K562 (cell line): ENCODE results near the gene GAL3ST3. TPM values are rescaled to one million over a fixed set of nuclear protein-coding genes. Genes with fewer than 3 reads are reported as not detected.

Experiments used
- ATAC-seq: fragments of 200-7000 bp; cut with Tn5 transposase; 3 replicates; pipeline ENCODE4 v1.9.1; 2020; ENCODE audit warnings: moderate library complexity
- BruUV-seq: library from RNA; stranded (reverse); fragments of 400-500 nt; replicated peaks from 2 replicates; lab custom pipeline; 2021; lab: Mats Ljungman, UMichigan
- CTCF ChIA-PET: fragments of 300-600 bp; formaldehyde crosslinking; extraction: SDS; loops from one replicate; lab custom pipeline; 2021; ENCODE audit warnings: low intra/inter-chr PET ratio; lab: Yijun Ruan, JAX
- POLR2A ChIA-PET: fragments of 300-600, 350-650 bp; sonication (Branson Sonifier 250); formaldehyde crosslinking; extraction: SDS; loops from one replicate; lab custom pipeline; 2021; ENCODE audit warnings: antibody characterized with exemption, inconsistent platforms; lab: Yijun Ruan, JAX
- DNase-seq, 4 experiments: peaks; one replicate each; pipeline versions ENCODE4 v3.0.0 to v3.0.0-alpha.2; 2011 to 2018; ENCODE audit warnings: low spot score in 3 of 4, mixed read lengths in 3 of 4; ENCODE audit errors: extremely low read depth in 1 of 4
- FAIRE-seq: peaks from 2 replicates; lab custom pipeline; 2011; peaks lifted over from hg19 to GRCh38; lab: Jason Lieb, UNC
- H2AFZ ChIP-seq: 2 replicates; pipeline ENCODE4 v1.6.0; 2011; ENCODE audit warnings: low read depth, low read length, control low read depth, inconsistent platforms
- H3K27ac ChIP-seq: fragments of 200-600 bp; 3 replicates; pipeline ENCODE4 v1.8.0; 2011; ENCODE audit warnings: low read depth, mild to moderate bottlenecking, control low read depth, inconsistent platforms, low read length, moderate library complexity, mixed read lengths; ENCODE audit errors: extremely low read depth
- H3K27me3 ChIP-seq, 2 experiments: fragments of 300-600 bp in 1 of 2; 2 replicates in 1 of 2; 3 replicates in 1 of 2; pipeline versions ENCODE4 v1.6.0 to v1.8.0; 2011; ENCODE audit warnings: inconsistent platforms in 2 of 2, low read length in 2 of 2, mild to moderate bottlenecking in 1 of 2, mixed read lengths in 1 of 2, moderate library complexity in 1 of 2; ENCODE audit not compliant: control insufficient read depth in 2 of 2, insufficient read depth in 2 of 2
- H3K36me3 ChIP-seq: fragments of 300-600 bp; 3 replicates; pipeline ENCODE4 v1.8.0; 2011; ENCODE audit warnings: mild to moderate bottlenecking, low read length, inconsistent platforms; ENCODE audit not compliant: control insufficient read depth, insufficient read depth
- H3K4me1 ChIP-seq, 2 experiments: fragments of 200-600 bp in 1 of 2; replicated peaks in 1 of 2; 2 replicates in 1 of 2; 3 replicates in 1 of 2; pipeline versions ENCODE4 v1.5.1 to v1.8.0; 2011; ENCODE audit warnings: inconsistent platforms in 2 of 2, low read length in 2 of 2, mild to moderate bottlenecking in 1 of 2, mixed read lengths in 1 of 2, moderate library complexity in 1 of 2; ENCODE audit not compliant: control insufficient read depth in 2 of 2, insufficient read depth in 2 of 2
- H3K4me2 ChIP-seq: 2 replicates; pipeline ENCODE4 v1.6.1; 2011; ENCODE audit warnings: low read length, control low read depth, inconsistent platforms, mixed read lengths; ENCODE audit not compliant: insufficient read depth
- H3K4me3 ChIP-seq: fragments of 200-600 bp; sonication (generic), shearing (Covaris generic); 2 replicates; pipeline ENCODE4 v1.5.1; 2016; ENCODE audit warnings: control low read depth, inconsistent platforms
- H3K79me2 ChIP-seq: fragments of 200-600 bp; 3 replicates; pipeline ENCODE4 v1.8.0; 2011; ENCODE audit warnings: low read length, inconsistent platforms; ENCODE audit not compliant: control insufficient read depth, insufficient read depth
- H3K9ac ChIP-seq, 2 experiments: 2 replicates each; pipeline versions ENCODE4 v1.6.0 to v1.6.1; 2011; ENCODE audit warnings: low read depth in 2 of 2, low read length in 2 of 2, control low read depth in 1 of 2, inconsistent platforms in 1 of 2, mild to moderate bottlenecking in 1 of 2, mixed read lengths in 1 of 2; ENCODE audit not compliant: insufficient read depth in 1 of 2
- H3K9me1 ChIP-seq: one replicate; pipeline ENCODE4 v1.6.0; 2011; ENCODE audit warnings: inconsistent platforms, mild to moderate bottlenecking, low read length, moderate library complexity; ENCODE audit not compliant: control insufficient read depth, insufficient read depth
- H3K9me3 ChIP-seq: replicated peaks from 2 replicates; pipeline ENCODE4 v1.5.1; 2011; ENCODE audit warnings: low read depth, low read length, inconsistent platforms; ENCODE audit not compliant: control insufficient read depth, insufficient read depth
- H4K20me1 ChIP-seq: replicated peaks from 2 replicates; pipeline ENCODE4 v1.6.1; 2011; ENCODE audit warnings: low read length, inconsistent platforms, mixed read lengths; ENCODE audit not compliant: control insufficient read depth, insufficient read depth
- ZBTB33 ChIP-seq: sonication (generic); formaldehyde crosslinking; IDR thresholded peaks from 2 replicates; pipeline ENCODE4 v1.8.1; 2023; ENCODE audit warnings: mild to moderate bottlenecking, missing genetic modification reagents
- ZNF165 ChIP-seq: fragments of 250-450 bp; sonication (Bioruptor Pico); IDR thresholded peaks from 2 replicates; pipeline ENCODE4 v1.4.0; 2020; ENCODE audit warnings: borderline replicate concordance
- ZNF445 ChIP-seq: fragments of 250-450 bp; sonication (Bioruptor Pico); IDR thresholded peaks from 2 replicates; pipeline ENCODE4 v1.4.0; 2020; ENCODE audit warnings: low read depth, mild to moderate bottlenecking, moderate library complexity
- WGBS: fragments of 100-300 bp; shearing (Covaris generic); methylation state at CpG from one replicate; pipeline ENCODE4 v1.1.6; 2016; ENCODE audit warnings: low coverage, mixed read lengths; ENCODE audit not compliant: insufficient coverage; ENCODE audit errors: missing lambda C conversion rate; 5-methylcytosine and 5-hydroxymethylcytosine counted together
- in situ Hi-C: fragments of 300-500 bp; cut with MboI; formaldehyde crosslinking; loops from 4 replicates; pipeline ENCODE4 v1.15.0; 2018; ENCODE audit warnings: inconsistent platforms, mixed read lengths
- intact Hi-C: fragments of 100-400 bp; cut with micrococcal nuclease; formaldehyde crosslinking; loops from 2 replicates; pipeline ENCODE4 v1.14.2; 2022
- polyA plus RNA-seq, 8 experiments: library from polyadenylated mRNA; depleted of rRNA in 4 of 8; stranded (reverse) in 5 of 8; unstranded in 3 of 8; fragments of >200 nt; fragmentation: Nextera tagmentation in 2 of 8; fragmentation: Illumina TruSeq in 1 of 8; extraction: Ambion mirVana in 2 of 8; extraction: Trizol in 1 of 8; gene quantifications; 2 replicates each; pipeline versions ENCODE4 v1.2.1 to v1.2.3, GENCODE V29; 2011 to 2014; ENCODE audit warnings: inconsistent platforms in 1 of 8, missing spikeins in 1 of 8
- total RNA-seq, 7 experiments: library from RNA; depleted of rRNA in 6 of 7; stranded (reverse); fragments of >200 nt in 6 of 7; fragmentation: Illumina TruSeq in 2 of 7; extraction: Trizol in 2 of 7; gene quantifications; 2 replicates each; pipeline versions ENCODE4 v1.2.1 to v1.2.3, GENCODE V29; 2011 to 2021; ENCODE audit warnings: low replicate concordance in 1 of 7

GAL3ST3 gene
- total and polyA plus RNA-seq, 9 of the 15 experiments (the other 6 are each of a cell fraction or from before 2014, with no cell fraction given), result not detected

- peaks cover 0 to 4% of the 10 kb centered on the region in 2 experiments; a peak in 1 of 5 replicates for H3K27me3 ChIP-seq
- CTCF ChIA-PET, result no interaction called here
- in situ Hi-C loops (no loop called here), intact Hi-C loops (no loop called here)
- H2AFZ ChIP-seq, result no peak overlapping the region
- H4K20me1 ChIP-seq, result no peaks in the 10 kb centered on the region
- no peaks in the 10 kb centered on the region for H3K9me3 ChIP-seq
- POLR2A ChIA-PET, result no interaction called here
- H3K79me2 ChIP-seq, result no peaks in the 10 kb centered on the region
- no TSS peak for BruUV-seq
- DNase-seq (no peak), ATAC-seq (no peak), FAIRE-seq (no peak)
- no peak overlapping the region for H3K4me3 ChIP-seq
- no peaks in the 10 kb centered on the region for H3K36me3 ChIP-seq
- peaks cover 0 to 6% of the 10 kb centered on the region in 2 experiments; a peak in 2 of 5 replicates for H3K4me1 ChIP-seq
- H3K9ac ChIP-seq, result no peak overlapping the region
- H3K9me1 ChIP-seq, result no peaks in the 10 kb centered on the region
- H3K4me2 ChIP-seq, result no peak overlapping the region
- WGBS, result 81% methylated on average over 54 of the region's 81 CpGs
- H3K27ac ChIP-seq, result no peak overlapping the region
- no peak for TF ChIP-seq ZNF165 (CRISPR knock-in tag)
- TF ChIP-seq ZNF445 (CRISPR knock-in tag), result no peak
- TF ChIP-seq ZBTB33 (CRISPR knock-in tag), result peak; percentile 20; the same call in 1 of the 2 replicates
- TF ChIP-seq, all 486 proteins: peak for 1
Observed at GRCh38 chr11:66042227-66042995, 6.5 kb downstream of the GAL3ST3 start.
